ENCODE data around the gene SCYL1.

The SCYL1 gene

DNA sequence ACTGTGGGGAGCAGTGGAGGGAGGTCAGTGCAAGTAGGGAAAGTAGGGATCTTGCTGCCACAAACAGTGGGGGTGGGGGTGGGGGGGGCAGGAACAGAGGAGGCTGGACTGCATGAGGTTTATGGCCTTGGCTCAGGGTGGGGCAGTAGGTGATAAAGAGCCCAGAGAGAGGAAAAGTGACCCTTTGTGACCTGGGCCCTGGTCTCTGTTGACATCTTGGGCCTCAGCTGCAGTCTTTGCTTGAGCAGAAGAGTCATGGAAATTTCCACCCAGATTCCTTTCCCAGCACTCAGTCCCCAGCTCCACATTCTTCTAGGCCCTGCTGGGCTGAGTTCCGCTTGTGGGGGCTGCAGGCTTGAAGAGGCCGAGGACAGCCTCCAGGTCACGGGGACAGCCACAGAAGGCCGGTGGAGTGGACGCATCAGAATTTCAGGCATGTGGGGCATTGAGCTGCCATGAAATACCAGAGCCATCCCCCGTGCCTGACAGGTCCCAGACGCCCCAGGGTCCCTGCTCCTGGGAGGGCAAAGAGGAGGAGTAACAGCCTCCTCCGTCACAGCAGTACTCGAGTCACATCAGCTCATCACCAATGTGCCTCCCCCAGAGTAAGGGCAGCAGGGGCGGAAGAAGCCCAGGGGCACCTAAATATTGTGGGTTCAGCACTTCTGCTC, 35.7 kb upstream of the SCYL1 start:
- Histone ChIP-seq H3K4me1 (ENCODE audit: control insufficient read depth in 1 of 2, insufficient read depth in 2 of 2, low read length in 2 of 2) (peaks cover 62% of the 10 kb centered on the region in 2 experiments), H2BK5ac (ENCODE audit: low read depth, low read length, poor library complexity) (peak overlapping the region; percentile 99), H2AFZ (ENCODE audit: insufficient read depth, low read length, poor library complexity) (peak overlapping the region; percentile 53), H3K9ac (ENCODE audit: low read length) (peak overlapping the region; percentile 72), H3K14ac (ENCODE audit: low read length) (peak overlapping the region; percentile 97), H3K27ac (ENCODE audit: low read depth, low read length) (peak overlapping the region; percentile 100), H3K79me1 (ENCODE audit: low read length) (peaks cover 73% of the 10 kb centered on the region), H3K27me3 (ENCODE audit: insufficient read depth, low read length) (no peaks in the 10 kb centered on the region), H4K8ac (ENCODE audit: low read depth, low read length) (peak overlapping the region; percentile 93), H3K79me2 (ENCODE audit: control insufficient read depth, insufficient read depth, low read length, poor library complexity) (peaks cover 39% of the 10 kb centered on the region), H4K12ac (ENCODE audit: low read depth, low read length) (no peak overlapping the region), H4K91ac (ENCODE audit: low read depth, low read length) (peak overlapping the region; percentile 100), H3K9me3 (ENCODE audit: insufficient read depth, low read depth, low read length) (no peaks in the 10 kb centered on the region), H3K4ac (ENCODE audit: low read depth, low read length) (peak overlapping the region; percentile 66), H2BK12ac (ENCODE audit: low read length) (peak overlapping the region; percentile 97), H3K23ac (ENCODE audit: low read length) (no peak overlapping the region), H3K18ac (ENCODE audit: low read length) (peak overlapping the region; percentile 91), H3K36me3 (ENCODE audit: control insufficient read depth in 1 of 2, insufficient read depth in 2 of 2, low read length in 2 of 2) (no peaks in the 10 kb centered on the region), H2AK5ac (ENCODE audit: low read length) (peak overlapping the region; percentile 90), H2BK120ac (ENCODE audit: insufficient read depth, low read length, poor library complexity) (peak overlapping the region; percentile 97), H3K4me2 (ENCODE audit: low read length) (peak overlapping the region; percentile 50), H3K4me3 (ENCODE audit: low read depth, low read length) (no peak overlapping the region)
- no CpG with 5 or more reads among the region's 10 CpGs for WGBS (ENCODE audit: extremely low coverage, insufficient coverage, insufficient read length)
- peak; percentile 99 to 100 for DNase-seq

DNA sequence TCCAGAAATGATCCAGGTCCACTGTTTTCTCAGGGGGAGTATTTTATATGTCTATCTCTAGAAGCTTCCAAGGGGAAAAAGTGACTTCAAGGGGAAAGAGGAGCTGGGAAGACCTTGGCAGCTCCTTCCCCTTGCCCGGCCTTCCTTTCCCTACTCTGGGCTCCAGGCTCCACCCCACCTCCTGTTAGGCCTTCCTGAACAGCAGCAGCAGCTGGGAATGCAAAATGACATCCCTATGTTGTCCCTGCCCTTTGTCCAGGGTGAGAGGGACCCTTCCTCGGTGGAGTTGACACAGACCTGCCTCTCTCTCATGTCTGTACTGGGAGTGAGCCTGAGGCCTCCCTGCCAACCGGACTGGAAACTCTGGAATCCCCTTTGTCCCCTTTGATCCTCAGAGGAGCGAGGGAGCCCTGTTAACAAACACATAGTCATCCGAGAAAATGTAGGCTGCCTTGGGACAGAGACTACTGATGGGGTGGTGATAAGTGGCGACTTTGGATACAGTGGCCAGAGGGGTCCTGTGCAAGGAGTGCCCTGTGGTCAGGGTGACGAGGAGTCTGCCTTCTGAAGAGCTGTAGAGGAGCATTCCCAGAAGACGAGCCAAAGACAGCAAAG, 35.1 kb upstream of the SCYL1 start:
- Histone ChIP-seq H2AK5ac (ENCODE audit: low read length) (peak overlapping the region; percentile 61), H3K23ac (ENCODE audit: low read length) (no peak overlapping the region), H3K27me3 (ENCODE audit: insufficient read depth, low read length) (no peaks in the 10 kb centered on the region), H3K79me2 (ENCODE audit: control insufficient read depth, insufficient read depth, low read length, poor library complexity) (peaks cover 39% of the 10 kb centered on the region), H3K36me3 (ENCODE audit: control insufficient read depth in 1 of 2, insufficient read depth in 2 of 2, low read length in 2 of 2) (no peaks in the 10 kb centered on the region), H2BK5ac (ENCODE audit: low read depth, low read length, poor library complexity) (peak overlapping the region; percentile 98), H3K4me3 (ENCODE audit: low read depth, low read length) (no peak overlapping the region), H2BK12ac (ENCODE audit: low read length) (peak overlapping the region; percentile 81), H2BK120ac (ENCODE audit: insufficient read depth, low read length, poor library complexity) (peak overlapping the region; percentile 97), H3K14ac (ENCODE audit: low read length) (peak overlapping the region; percentile 93), H2AFZ (ENCODE audit: insufficient read depth, low read length, poor library complexity) (peak overlapping the region; percentile 2), H3K4me2 (ENCODE audit: low read length) (peak overlapping the region; percentile 43), H3K18ac (ENCODE audit: low read length) (peak overlapping the region; percentile 62), H4K12ac (ENCODE audit: low read depth, low read length) (peak overlapping the region; percentile 31), H3K27ac (ENCODE audit: low read depth, low read length) (peak overlapping the region; percentile 100), H4K8ac (ENCODE audit: low read depth, low read length) (peak overlapping the region; percentile 75), H4K91ac (ENCODE audit: low read depth, low read length) (peak overlapping the region; percentile 89), H3K4ac (ENCODE audit: low read depth, low read length) (peak overlapping the region; percentile 42), H3K4me1 (ENCODE audit: control insufficient read depth in 1 of 2, insufficient read depth in 2 of 2, low read length in 2 of 2) (peaks cover 62% of the 10 kb centered on the region in 2 experiments), H3K79me1 (ENCODE audit: low read length) (peaks cover 71% of the 10 kb centered on the region), H3K9me3 (ENCODE audit: insufficient read depth, low read depth, low read length) (no peaks in the 10 kb centered on the region), H3K9ac (ENCODE audit: low read length) (no peak overlapping the region)
- WGBS (ENCODE audit: extremely low coverage, insufficient coverage, insufficient read length) = no CpG with 5 or more reads among the region's 8 CpGs
- peak; percentile 90 to 91 for DNase-seq

DNA sequence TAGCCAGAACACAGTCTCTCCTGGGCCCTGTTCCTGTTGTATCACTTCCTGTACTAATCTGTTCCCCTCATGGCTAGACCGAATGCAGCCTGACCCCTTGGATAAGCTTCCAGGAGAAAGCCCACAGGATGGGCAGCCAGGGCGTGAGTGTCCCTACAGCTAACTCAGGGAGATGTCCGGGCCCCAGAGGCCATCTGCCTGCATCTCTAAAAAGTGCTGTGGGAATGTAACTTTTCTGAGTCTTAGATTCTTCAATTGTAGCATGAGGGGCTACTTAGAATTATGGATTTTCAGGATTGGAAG, 33.8 kb upstream of the SCYL1 start:
- Histone ChIP-seq H2BK12ac (ENCODE audit: low read length) (peak overlapping the region; percentile 99), H3K18ac (ENCODE audit: low read length) (peak overlapping the region; percentile 91), H2BK120ac (ENCODE audit: insufficient read depth, low read length, poor library complexity) (peak overlapping the region; percentile 92)

GRCh38 chr11:65491614-65492386, 33.1 kb upstream of the SCYL1 start:
- no peaks in the 10 kb centered on the region for H3K27me3 ChIP-seq (ENCODE audit: insufficient read depth, low read length)
- H3K4me2 ChIP-seq (ENCODE audit: low read length) = no peak overlapping the region
- no peak overlapping the region for H3K23ac ChIP-seq (ENCODE audit: low read length)
- peaks cover 57 to 66% of the 10 kb centered on the region in 2 experiments for H3K4me1 ChIP-seq (ENCODE audit: control insufficient read depth in 1 of 2, insufficient read depth in 2 of 2, low read length in 2 of 2)
- H3K79me1 ChIP-seq (ENCODE audit: low read length) = peaks cover 77% of the 10 kb centered on the region
- H3K14ac ChIP-seq (ENCODE audit: low read length) = peak overlapping the region; percentile 96
- H3K18ac ChIP-seq (ENCODE audit: low read length) = peak overlapping the region; percentile 91
- H2BK120ac ChIP-seq (ENCODE audit: insufficient read depth, low read length, poor library complexity) = peak overlapping the region; percentile 92
- no CpG with 5 or more reads among the region's 17 CpGs for WGBS (ENCODE audit: extremely low coverage, insufficient coverage, insufficient read length)
- H3K27ac ChIP-seq (ENCODE audit: low read depth, low read length) = peak overlapping the region; percentile 95
- H2BK5ac ChIP-seq (ENCODE audit: low read depth, low read length, poor library complexity) = peak overlapping the region; percentile 77
- H3K36me3 ChIP-seq (ENCODE audit: control insufficient read depth in 1 of 2, insufficient read depth in 2 of 2, low read length in 2 of 2) = no peaks in the 10 kb centered on the region
- H4K12ac ChIP-seq (ENCODE audit: low read depth, low read length) = no peak overlapping the region
- H4K91ac ChIP-seq (ENCODE audit: low read depth, low read length) = peak overlapping the region; percentile 90
- peak overlapping the region; percentile 99 for H2BK12ac ChIP-seq (ENCODE audit: low read length)
- H4K8ac ChIP-seq (ENCODE audit: low read depth, low read length) = peak overlapping the region; percentile 72
- no peak overlapping the region for H3K4me3 ChIP-seq (ENCODE audit: low read depth, low read length)
- no peaks in the 10 kb centered on the region for H3K9me3 ChIP-seq (ENCODE audit: insufficient read depth, low read depth, low read length)
- peak overlapping the region; percentile 73 for H3K4ac ChIP-seq (ENCODE audit: low read depth, low read length)
- H2AK5ac ChIP-seq (ENCODE audit: low read length) = peak overlapping the region; percentile 98
- peaks cover 49% of the 10 kb centered on the region for H3K79me2 ChIP-seq (ENCODE audit: control insufficient read depth, insufficient read depth, low read length, poor library complexity)
- H3K9ac ChIP-seq (ENCODE audit: low read length) = no peak overlapping the region
- H2AFZ ChIP-seq (ENCODE audit: insufficient read depth, low read length, poor library complexity) = peak overlapping the region; percentile 61
- peak; percentile 84 to 86 for DNase-seq

More for the DNA sequence above, 33.8 kb upstream of the SCYL1 start:
- Histone ChIP-seq H3K23ac (ENCODE audit: low read length) (no peak overlapping the region), H2AFZ (ENCODE audit: insufficient read depth, low read length, poor library complexity) (peak overlapping the region; percentile 26), H4K91ac (ENCODE audit: low read depth, low read length) (peak overlapping the region; percentile 90), H3K36me3 (ENCODE audit: control insufficient read depth in 1 of 2, insufficient read depth in 2 of 2, low read length in 2 of 2) (no peaks in the 10 kb centered on the region), H2BK5ac (ENCODE audit: low read depth, low read length, poor library complexity) (peak overlapping the region; percentile 77), H3K14ac (ENCODE audit: low read length) (peak overlapping the region; percentile 96), H3K9ac (ENCODE audit: low read length) (no peak overlapping the region), H3K4me1 (ENCODE audit: control insufficient read depth in 1 of 2, insufficient read depth in 2 of 2, low read length in 2 of 2) (peaks cover 61 to 66% of the 10 kb centered on the region in 2 experiments), H3K4me2 (ENCODE audit: low read length) (no peak overlapping the region), H3K27ac (ENCODE audit: low read depth, low read length) (peak overlapping the region; percentile 95), H4K8ac (ENCODE audit: low read depth, low read length) (peak overlapping the region; percentile 72), H3K79me2 (ENCODE audit: control insufficient read depth, insufficient read depth, low read length, poor library complexity) (peaks cover 46% of the 10 kb centered on the region), H3K4ac (ENCODE audit: low read depth, low read length) (peak overlapping the region; percentile 88), H4K12ac (ENCODE audit: low read depth, low read length) (no peak overlapping the region), H2AK5ac (ENCODE audit: low read length) (peak overlapping the region; percentile 98), H3K79me1 (ENCODE audit: low read length) (peaks cover 76% of the 10 kb centered on the region), H3K4me3 (ENCODE audit: low read depth, low read length) (no peak overlapping the region), H3K27me3 (ENCODE audit: insufficient read depth, low read length) (no peaks in the 10 kb centered on the region), H3K9me3 (ENCODE audit: insufficient read depth, low read depth, low read length) (no peaks in the 10 kb centered on the region)
- no CpG with 5 or more reads among the region's 3 CpGs for WGBS (ENCODE audit: extremely low coverage, insufficient coverage, insufficient read length)
- DNase-seq = peak in 1 of 2 donors; percentile 50

All from trophoblast cell (in vitro differentiated cells and primary cell).